ENCODE results near the gene PHC2. TPM values are rescaled to one million over a fixed set of nuclear protein-coding genes. Genes with fewer than 3 reads are reported as not detected.

Gene PHC2
- total RNA-seq, 1 donor from 2014 or later, result 48.0 TPM

DNA sequence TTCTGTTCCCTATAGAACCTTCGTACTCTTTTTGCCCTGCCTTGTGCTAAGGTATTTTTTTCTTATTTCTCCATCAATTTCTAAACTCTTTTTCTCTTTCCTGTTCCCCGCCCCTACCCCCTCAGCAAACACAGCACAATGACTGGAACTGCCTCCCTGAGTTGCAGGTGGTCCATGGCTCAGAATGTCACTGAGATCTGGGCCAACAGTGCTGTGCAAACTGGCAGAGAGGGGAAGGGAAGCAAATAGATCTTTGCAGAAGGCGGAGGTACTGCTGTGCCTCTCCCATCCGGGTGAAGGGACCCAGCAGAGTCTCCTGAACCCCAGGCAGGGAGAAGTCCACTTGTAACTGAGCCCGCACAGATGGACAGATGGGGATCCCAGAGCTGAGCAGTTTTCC lies 77.4 kb downstream of the PHC2 start:
- DNase-seq (ENCODE audit: low spot score) (no peak), ATAC-seq (no peak)

DNA sequence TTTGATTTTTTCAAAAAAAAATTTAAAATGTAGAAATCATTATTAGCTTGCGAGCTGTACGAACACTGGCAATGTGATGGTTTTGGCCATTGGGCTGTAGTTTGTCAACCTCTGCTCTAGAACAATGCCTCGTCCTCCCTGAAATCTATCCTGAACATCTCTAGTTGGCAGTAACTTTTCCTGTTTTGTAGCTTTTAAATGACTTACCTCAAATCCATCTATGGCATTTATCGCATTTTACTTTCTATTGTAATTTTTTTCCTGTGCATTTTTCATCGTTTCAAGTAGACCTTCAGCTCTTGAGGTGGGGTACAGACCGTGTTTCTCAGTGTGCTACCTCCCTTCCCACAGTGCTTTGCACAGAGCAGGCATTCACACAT lies 79.6 kb downstream of the PHC2 start:
- ATAC-seq (no peak), DNase-seq (ENCODE audit: low spot score) (no peak)

- DNase-seq (ENCODE audit: low spot score) (no peak), ATAC-seq (no peak)
These were observed 80.1 kb downstream of the PHC2 start for GRCh38 chr1:33350611-33351280.

DNA sequence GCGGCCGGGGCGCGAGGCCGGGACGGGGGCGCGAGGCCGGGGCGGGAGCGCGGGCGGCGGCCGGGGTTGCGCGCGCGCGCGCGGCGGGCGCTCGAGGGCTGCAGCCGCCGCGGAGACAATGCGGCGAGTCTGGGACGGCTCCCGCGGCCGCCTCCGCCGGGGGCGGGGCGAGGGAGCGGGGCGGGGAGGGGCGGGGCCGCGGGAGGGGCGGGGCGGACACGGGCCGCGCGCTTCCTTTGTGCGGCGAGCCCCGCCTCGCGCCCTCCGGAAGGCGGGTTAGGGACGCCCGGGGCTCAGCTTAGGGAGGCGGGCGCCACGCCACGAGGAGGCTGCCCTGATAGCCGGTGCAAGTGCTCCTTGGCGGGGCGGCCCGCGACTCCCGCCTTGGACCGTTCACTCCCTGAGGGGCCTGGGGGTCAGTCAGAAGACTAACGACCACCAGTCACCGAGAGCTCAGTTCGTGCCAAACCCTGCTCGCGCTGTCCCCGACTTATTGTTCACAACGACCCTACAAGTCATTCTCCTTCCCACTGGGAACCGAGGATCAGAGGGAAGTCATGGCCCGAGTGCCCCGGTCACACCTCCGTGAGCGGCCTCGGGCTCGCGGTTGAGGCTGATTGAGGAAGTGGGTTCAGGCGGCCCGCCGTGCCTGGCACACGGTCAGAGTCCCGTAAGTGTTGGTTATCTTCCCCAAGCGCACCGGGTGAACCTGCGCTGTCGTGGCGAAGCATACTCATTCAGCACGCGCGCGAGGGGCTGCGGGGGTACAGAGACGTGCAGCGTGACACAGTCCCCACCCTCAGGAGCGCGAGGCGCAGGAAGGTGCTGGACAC lies 80.9 kb downstream of the PHC2 start:
- ATAC-seq, result peak; percentile 83
- DNase-seq (ENCODE audit: low spot score), result peak; percentile 90

DNA sequence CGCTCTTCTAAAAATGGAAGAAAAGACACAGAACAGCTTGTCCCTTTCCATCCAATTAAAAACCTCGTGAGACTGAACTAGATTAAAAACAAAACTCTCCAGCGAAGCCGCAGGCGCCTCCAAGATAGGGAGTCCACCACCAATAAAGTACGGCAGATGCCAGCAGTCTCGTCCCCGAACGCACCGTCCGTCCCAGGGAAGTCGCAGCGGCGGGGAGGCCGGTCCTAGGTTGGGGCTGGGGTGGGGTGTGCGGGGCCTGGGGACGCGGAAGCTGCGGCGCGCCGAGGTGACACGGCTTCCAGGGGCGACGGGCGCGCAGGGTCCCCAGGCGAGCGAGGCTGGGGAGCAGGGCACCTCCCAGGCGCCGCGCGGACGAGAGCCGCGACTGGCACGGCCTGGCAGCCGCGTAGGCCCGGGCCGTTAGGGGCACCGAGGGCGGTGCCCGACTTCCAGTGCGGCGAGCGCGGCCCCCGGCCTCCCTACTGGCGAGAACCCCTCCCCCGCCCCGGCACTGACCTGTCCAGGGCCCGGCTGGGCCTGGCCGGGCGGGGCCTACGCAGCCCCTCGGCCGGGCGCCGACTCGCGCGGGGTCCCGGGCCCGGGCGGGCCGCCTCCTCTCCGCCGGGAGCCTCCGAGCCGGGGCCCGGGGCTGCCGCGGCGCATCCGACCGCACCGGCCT lies 81.7 kb downstream of the PHC2 start:
- peak; percentile 42 for ATAC-seq
- DNase-seq (ENCODE audit: low spot score), result peak; percentile 72

DNA sequence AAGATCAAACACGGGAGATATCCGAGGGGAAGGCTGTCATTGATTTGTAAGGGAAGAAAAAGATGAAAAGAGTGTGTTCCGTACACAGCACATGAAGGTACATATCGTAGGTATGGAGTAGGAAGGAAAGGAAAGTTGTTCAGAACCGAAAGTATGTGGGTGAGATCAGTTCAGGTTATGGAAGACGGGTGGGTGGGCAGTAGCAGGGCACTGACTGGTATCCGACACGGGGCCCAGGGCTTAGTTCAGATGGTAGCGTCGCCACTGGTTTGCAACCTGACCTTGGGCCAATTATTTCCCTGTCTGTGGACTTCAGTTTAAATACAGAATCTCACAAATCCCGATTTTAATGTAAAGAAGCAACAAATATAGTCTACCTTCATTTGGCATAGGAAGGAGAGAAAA lies 82.2 kb downstream of the PHC2 start:
- peak; percentile 18 for ATAC-seq
- DNase-seq (ENCODE audit: low spot score), result no peak

GRCh38 chr1:33348194-33348593 lies 82.7 kb downstream of the PHC2 start:
- no peak for DNase-seq (ENCODE audit: low spot score)
- no peak for ATAC-seq

- peak; percentile 2 for ATAC-seq
- no peak for DNase-seq (ENCODE audit: low spot score)
These were observed 83.3 kb downstream of the PHC2 start for GRCh38 chr1:33347650-33347992.

- DNase-seq (ENCODE audit: low spot score) (peak; percentile 73), ATAC-seq (peak; percentile 37)
These were observed 83.8 kb downstream of the PHC2 start for GRCh38 chr1:33346927-33347649.

DNA sequence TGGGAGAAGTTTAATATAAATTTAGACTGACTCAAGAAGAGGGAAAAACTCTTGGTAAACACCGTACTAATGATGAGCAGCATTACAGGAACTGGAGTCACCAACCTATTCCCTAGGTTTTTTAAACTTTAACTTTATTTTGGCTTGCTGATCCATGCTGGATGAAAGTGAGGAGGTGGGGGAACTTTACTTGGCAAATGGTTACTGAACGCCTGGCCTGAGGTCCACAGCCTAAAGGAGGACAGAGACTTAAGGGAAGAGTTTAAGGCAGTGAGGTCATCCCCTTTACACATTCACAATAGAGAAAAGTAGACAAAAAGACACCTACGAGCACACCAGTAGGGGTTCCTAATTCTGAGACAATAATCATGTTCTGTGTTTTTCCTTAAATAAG lies 84.4 kb downstream of the PHC2 start:
- peak; percentile 3 for ATAC-seq
- no peak for DNase-seq (ENCODE audit: low spot score)

DNA sequence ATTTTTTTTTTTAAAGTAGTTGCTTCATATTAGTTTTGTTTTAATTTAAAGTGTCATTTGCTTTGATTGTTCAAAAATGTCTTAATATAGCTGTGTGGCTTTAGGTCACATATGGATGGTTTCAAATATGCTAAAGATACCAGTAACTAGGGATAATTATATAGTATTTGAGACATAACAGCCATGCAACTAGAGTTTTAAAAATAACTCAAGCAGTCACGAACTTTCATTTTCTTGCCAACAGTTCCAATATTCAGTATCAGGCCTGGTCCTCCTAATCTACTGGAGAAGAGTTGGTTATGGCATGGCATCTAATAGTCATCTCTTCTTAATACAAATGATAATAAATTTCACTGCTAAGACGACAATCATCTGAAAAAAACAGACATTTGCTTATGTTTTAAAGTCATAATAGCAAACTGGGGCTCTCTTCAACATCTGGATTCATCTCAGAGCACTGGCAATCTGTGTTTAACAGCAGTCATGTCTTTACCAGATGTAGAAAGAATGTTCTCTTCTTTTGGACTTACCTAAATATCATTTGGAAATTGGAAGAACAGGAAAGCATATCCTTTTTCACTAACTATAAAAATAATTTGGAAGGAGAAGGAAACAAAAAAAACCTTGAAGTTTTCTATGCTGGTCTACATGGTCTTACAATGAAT lies 85.9 kb downstream of the PHC2 start:
- ATAC-seq (no peak), DNase-seq (ENCODE audit: low spot score) (no peak)

- ATAC-seq (peak; percentile 49), DNase-seq (ENCODE audit: low spot score) (peak; percentile 60)
These were observed 87.4 kb downstream of the PHC2 start for GRCh38 chr1:33343539-33343938.

GRCh38 chr1:33342041-33342723 lies 88.7 kb downstream of the PHC2 start:
- peak; percentile 89 for DNase-seq (ENCODE audit: low spot score)
- ATAC-seq, result peak; percentile 71

DNA sequence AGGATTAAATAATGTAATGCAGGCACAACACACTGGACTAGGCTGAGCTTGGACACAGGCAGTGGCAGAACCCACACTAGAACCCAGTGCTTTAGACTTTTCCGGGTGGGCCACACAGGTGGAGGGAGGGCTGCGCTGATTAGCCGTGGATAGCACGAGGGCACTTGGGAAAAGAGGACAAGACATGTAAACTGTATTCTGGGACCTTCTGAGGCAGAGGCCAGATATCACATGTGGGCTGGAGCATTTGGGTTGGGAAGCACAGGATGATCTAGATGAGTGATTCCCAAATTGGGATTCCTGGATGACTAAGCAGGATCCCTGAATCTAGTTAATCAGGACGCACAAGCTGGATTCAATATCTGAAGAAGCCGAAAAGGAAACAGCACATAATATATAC lies 89.7 kb downstream of the PHC2 start:
- no peak for DNase-seq (ENCODE audit: low spot score)
- ATAC-seq, result no peak

- DNase-seq (ENCODE audit: low spot score), result no peak
- ATAC-seq, result peak; percentile 12
These were observed 91.5 kb downstream of the PHC2 start for GRCh38 chr1:33339413-33339812.

GRCh38 chr1:33338440-33339211 lies 92.3 kb downstream of the PHC2 start:
- DNase-seq (ENCODE audit: low spot score) (peak; percentile 60), ATAC-seq (peak; percentile 24)

GRCh38 chr1:33338048-33338439 lies 92.9 kb downstream of the PHC2 start:
- DNase-seq (ENCODE audit: low spot score) (no peak), ATAC-seq (no peak)

DNA sequence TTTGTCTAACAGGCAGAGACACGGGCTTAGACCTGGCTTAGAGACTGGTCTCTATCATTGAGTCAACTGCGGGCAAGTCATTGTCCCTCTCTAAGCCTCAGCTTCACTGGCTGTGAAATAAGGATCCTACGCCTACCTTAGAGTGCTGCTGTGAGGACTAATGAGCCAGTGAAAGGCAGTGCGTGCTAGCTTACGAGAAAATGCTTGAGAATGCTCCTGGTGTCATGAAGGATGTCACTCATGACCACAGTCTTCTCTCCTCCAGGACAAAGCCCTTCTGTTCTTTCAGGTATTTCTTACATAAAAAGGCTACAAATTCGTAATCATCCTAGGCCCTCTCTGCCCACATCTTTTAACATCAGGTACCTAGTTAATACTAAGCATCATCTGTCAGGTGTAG lies 93.5 kb downstream of the PHC2 start:
- DNase-seq (ENCODE audit: low spot score) (no peak), ATAC-seq (no peak)

DNA sequence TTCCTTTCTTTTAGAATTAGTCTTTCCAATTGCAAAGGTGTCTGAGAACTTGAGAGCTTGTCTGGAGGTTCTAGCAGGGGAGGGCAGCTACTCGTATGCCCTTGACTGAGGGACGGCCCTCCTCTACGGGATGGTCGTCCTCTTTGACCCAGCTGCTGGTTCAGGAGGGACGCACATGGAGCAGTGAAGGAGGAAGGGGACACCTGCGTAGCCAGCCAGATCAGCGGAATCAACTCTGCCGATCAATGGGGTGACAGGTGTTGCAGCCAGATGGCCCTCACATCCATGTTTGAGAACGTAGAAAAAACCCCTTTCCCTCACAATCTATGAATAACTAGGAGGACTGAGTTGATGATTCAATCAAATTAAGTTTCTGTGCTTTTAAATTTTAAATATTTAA lies 94.3 kb downstream of the PHC2 start:
- ATAC-seq, result no peak
- peak; percentile 33 for DNase-seq (ENCODE audit: low spot score)
